ENCODE measurements around the gene HDAC11.
A peak's percentile ranks its signal among the peaks of the same experiment; 100 is the strongest.
"Not testable (repeated sequence)": the region's sequence is repeated elsewhere in the genome, so short reads cannot be mapped to it uniquely, and the experiment has no call there.

Gene HDAC11

DNA sequence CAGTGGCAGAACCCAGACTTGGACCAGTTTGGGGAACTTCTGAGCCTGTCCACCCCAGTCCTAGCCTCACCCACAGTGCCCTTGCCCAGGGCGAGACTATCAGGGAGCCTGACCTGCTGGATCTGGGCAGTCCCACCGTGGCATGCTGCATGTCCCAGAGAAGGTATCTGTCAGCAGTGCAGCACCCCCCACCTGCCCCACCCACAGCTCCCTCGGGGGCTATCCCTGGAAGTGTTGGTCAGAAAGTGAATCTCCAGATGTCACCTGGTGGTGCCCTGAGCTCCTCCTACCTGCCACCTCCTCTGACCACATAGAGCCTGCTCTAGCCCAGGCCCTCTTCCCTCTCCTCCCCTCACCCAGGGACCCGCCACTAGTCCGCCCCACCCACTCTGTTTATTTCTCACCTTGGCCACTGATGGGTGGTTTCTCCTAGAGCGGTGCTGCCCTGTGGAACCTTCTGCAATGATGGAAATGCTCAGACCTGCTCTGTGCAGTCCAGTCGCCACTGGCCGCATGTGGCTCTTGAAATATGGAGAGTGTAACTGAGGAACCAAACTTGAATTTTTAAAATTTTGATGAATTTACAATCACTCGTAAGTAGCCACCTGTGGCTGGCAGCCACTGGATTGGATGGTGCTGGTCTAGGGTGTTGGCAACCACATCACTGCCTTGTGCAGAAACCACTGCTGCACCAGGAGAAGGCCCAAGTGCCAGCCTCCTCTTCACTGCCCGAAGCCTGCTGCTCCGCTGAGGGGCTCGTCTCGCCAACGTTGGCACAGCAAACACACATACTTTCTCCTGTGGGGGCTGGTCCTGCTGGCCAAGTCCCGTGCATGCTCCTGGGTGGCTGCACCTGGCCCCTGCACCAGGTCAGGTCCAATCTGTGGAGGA lies 13.1 kb downstream of the HDAC11 start:
- DNase-seq: no peak

GRCh38 chr3:13493867-13494441 lies 13.8 kb downstream of the HDAC11 start:
- peak in 36 of 56 donors; percentile 48 to 81 (median 65) for DNase-seq

- DNase-seq: peak in 51 of 56 donors; percentile 21 to 89 (median 71)
These were observed 14.6 kb downstream of the HDAC11 start for GRCh38 chr3:13494463-13495350.

DNA sequence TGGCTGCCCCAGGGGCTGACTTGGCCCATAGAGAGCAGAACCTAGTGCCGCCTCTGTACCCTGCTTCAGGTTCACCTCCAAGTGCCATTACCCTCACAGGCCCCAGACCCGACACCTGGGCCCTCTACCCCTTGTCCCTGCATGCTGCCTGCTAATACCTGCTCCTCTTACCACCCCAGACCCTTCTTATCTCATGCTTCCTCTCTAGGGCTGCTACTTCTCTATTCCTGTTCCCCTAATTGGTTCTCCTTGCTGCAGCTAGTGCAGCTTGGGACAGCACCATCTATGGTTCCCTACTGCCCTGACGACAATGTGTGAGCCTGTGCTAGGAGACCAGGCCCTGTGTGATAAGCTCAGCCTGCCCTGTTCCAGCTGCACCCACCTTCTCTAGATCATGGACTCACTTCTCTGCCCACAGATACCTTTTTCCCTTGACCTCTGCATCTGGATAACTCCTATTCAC lies 15.3 kb downstream of the HDAC11 start:
- DNase-seq: no peak

DNA sequence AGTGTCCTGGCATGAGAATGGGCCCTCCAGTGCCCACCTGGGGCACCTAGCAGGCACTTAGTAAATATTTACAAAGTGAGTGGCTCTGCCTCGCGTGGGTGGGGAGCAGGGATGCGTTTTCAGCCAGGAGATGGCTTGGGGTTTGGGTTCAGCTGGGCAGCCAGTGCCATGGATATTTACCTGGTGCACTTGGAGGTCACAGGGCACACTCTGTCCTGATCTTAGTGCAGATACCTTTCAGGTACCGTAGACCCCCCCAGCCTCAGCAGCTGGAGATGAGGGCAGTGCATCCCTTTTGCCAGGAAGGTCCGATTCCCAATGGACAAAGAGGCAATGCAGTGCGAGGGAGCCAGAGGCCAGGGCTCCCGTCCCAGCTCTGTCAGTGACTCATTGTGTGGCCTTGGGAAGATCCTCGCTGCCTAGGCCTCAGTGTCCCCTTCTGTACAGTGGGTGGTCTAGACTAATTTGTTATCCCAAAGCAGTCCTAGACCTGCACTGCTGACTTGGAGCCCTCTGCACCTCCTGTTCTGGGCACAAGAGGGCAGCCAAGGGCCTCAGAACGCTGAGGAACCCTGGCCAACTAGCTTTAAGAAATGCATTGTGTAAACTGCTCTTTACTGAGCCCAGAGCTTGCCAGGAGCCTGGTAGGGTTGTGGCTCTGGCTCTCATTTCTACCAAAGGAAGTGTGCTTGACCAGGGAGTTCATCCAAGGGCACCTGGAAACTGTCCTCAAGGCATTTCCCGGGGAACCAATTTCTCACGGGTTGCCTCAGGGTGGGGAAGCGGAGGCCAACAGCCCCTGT lies 16.0 kb downstream of the HDAC11 start:
- DNase-seq: peak in 55 of 56 donors; percentile 24 to 92 (median 72)

DNA sequence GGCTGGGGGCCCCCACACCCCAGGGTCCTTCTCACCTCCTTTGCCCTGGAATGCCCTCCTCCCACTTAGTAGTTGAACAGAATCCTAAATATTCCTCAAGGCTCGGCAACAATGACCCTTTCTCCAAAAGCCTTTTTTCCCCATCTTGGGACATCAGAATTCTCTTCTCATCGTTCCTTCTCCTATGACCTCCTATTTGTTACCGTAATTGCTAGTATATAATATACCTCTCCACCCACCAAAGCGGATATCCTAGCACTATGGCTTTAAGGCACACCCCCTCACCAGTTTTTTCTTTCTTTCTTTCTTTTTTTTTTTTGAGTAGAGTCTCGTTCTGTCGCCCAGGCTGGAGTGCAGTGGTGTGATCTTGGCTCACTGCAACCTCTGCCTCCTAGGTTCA lies 16.8 kb downstream of the HDAC11 start:
- no peak for DNase-seq

DNA sequence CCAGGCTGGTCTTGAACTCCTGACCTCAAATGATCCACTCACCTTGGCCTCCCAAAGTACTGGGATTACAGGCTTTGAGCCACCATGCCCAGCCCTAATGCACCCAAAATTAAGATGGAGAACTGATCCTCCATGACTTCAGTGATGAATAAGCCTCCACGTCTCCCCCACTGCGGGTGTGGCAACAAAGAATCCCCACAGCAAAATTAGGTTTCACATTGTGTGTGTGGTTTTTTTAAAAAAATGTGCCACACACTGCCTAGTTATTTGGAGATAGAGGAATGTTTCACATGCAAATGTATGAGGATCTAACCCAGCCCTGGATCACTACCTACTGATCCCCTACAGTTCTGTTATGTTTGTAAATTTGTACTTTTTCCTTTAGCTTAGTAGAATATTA lies 17.3 kb downstream of the HDAC11 start:
- peak in 11 of 56 donors; percentile 18 to 53 (median 27) for DNase-seq

GRCh38 chr3:13498354-13499060 lies 18.4 kb downstream of the HDAC11 start:
- DNase-seq: peak in 7 of 56 donors; percentile 14 to 31 (median 22)

DNA sequence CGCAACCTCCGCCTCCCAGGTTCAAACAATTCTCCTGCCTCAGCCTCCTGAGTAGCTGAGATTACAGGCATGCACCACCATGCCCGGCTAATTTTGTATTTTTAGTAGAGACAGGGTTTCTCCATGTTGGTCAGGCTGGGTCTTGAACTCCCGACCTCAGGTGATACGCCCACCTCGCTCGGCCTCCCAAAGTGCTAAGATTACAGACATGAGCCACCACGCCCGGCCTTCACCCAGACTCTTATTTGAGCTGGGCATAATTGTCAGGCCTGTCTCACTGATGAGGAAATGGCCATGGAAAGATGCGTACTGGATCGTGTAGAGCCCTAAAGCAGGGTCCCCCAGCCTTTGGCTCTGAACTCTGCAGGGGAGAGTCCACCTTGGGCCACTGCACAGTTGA lies 19.1 kb downstream of the HDAC11 start:
- not testable (repeated sequence) for DNase-seq

- no peak for DNase-seq
These were observed 20.2 kb downstream of the HDAC11 start for GRCh38 chr3:13500133-13500885.

- DNase-seq: no peak
These were observed 20.9 kb downstream of the HDAC11 start for GRCh38 chr3:13501056-13501455.

DNA sequence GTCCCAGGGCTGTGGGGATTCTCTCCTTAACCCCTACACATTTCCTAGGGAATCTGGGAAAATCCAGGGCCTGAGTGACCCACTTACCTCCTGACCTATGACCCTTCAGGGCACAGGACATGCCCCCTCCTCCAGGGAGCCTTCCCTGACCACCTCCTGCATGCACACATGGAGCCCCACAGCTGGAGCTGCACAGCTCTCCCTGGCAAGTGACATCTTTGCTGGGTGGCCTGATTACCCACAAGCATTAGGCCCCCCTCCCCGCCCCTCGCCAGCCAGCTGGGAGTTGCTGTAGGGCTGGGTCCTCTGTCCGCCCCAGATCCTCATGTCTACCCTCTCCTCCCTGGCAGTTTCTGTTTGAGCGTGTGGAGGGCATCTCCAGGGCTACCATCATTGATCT lies 21.4 kb downstream of the HDAC11 start:
- no peak for DNase-seq

DNA sequence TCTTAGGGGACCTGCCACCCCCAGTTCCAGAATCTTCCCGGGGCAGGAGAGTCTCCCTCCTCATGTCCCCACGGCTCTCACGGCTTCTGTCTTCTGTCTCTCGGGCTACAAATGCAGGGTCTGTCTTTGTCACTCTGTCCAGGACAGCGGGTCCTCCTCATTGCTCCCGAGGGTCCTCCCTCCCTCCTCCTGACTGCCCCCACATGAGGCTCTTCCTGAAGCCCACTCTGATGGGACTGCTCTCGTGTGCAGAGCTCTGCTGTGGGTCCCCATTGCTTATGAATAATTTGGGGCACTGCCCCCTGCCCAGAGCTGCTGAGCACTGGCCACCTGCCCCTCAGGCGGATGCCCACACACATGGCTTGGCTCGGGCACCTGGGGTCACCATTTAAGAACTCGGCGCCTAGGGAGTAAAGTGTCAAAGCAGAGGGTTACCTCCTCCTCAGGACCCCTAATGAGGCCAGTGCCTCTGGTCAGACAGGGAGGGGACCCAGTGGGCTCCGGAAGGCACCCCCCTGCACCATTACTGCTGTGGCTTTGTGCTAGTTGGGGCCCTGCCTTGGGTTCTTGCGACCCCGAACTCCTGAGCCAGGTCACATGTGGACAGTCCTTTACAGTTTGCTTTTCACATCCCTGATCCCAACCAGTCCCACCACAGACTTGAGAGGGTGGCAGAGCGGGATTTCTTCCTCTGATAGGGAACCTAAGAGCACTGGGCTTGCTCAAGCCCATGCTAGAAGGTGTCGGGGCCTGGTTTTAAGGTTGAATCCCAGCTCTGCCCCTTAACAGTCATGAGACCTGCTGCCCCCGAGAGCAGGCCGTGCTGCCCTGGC lies 22.1 kb downstream of the HDAC11 start:
- DNase-seq: no peak

DNA sequence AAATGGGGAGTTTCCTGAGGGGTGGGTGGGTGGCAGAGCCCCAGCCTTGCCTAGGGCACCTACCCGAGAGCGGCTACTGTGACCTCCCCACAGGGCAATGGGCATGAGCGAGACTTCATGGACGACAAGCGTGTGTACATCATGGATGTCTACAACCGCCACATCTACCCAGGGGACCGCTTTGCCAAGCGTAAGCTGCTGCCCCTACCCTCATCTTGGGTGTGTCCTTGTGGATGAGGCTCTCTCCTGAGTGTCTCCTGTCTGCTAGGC lies 22.6 kb downstream of the HDAC11 start:
- no peak for DNase-seq

DNA sequence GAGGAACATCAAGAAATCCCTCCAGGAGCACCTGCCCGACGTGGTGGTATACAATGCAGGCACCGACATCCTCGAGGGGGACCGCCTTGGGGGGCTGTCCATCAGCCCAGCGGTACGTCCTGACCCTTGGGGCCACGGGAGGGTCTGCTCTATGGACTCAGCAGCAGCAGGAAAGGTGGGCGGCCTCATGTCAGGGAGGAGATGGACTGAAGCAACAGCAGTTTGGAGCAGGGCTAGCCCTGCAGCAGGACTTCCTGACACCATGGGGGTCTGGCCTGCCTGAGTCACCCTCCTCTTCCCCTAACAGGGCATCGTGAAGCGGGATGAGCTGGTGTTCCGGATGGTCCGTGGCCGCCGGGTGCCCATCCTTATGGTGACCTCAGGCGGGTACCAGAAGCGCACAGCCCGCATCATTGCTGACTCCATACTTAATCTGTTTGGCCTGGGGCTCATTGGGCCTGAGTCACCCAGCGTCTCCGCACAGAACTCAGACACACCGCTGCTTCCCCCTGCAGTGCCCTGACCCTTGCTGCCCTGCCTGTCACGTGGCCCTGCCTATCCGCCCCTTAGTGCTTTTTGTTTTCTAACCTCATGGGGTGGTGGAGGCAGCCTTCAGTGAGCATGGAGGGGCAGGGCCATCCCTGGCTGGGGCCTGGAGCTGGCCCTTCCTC lies 24.2 kb downstream of the HDAC11 start:
- DNase-seq: no peak

DNA sequence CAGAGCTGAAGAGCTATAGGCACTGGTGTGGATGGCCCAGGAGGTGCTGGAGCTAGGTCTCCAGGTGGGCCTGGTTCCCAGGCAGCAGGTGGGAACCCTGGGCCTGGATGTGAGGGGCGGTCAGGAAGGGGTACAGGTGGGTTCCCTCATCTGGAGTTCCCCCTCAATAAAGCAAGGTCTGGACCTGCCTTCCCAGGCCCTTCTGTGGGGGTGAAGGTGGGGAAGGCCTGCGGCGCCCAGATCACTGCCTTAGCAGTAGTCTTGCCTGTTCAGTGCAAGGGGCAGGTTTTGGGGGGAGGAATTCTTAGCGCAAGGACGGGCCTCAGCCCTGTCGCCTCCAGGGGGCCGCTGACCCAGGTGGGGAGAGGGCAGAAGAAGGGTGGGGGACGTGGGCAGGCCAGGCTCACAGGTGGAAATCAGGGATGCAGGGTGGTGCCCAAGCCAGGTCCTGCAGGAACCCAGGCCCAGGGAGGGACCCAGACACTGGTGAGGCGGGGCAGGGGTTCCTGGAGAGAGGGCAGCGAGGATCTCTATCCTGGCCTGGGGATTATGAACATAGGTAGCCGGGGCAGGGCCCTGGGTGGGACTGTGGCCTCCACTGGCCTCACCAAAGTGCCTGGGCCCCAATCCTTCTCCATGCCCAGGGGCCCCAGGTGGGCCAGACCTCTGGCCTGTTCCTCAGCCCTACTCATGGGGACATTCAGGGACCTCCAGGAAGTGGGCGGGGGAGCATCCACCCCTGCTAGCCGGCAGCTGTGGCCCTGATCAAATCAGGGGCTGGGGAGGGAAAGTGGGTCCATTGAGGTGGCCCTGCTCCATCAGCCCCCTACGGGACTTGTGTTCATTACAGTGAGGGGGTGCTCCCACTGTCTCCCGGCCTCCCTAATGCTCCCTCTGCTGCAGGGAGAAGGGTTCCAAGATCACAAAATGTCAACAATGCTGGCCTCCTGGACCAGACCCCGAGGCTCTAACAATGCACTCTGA lies 25.3 kb downstream of the HDAC11 start:
- DNase-seq: no peak

DNA sequence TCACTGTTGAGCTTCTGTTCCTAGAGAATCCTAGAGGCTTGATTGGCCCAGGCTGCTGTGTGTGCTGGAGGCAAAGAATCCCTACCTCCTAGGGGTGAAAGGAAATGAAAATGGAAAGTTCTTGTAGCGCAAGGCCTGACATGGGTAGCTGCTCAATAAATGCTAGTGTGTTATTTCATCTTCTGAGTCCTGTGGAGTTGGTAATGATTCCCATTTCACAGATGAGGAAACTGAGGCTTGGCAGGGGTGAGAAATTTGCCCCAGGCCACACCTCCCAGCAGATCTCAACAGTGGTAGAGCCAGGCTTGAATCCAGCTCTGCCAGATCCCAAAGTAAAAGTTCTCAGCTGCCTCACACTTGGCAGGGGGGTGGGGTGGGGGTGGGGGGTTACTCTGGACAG lies 26.1 kb downstream of the HDAC11 start:
- no peak for DNase-seq
